Stimulated activated CD4-positive, alpha-beta T cell treated with anti-CD3 and anti-CD28 coated beads, Interleukin-12 subunit alpha, Interleukin-12 subunit beta, amount 100 ng/mL, for 48 hours (primary cell): ENCODE data around the gene LIPK.
"Not testable (repeated sequence)": the region's sequence is repeated elsewhere in the genome, so short reads cannot be mapped to it uniquely, and the experiment has no call there.

ENCODE experiments used
- DNase-seq, 3 donors: peaks; one replicate each; pipeline ENCODE4 v3.0.0-alpha.2; 2020; ENCODE audit warnings: low read depth in 2 of 3, low spot score in 1 of 3

LIPK gene

GRCh38 chr10:88705958-88706357 lies at the start of gene LIPK:
Gene LIPK, plus strand, starts transcription at chr10:88706249. Its CDS starts 18,295 bp downstream, at chr10:88724544.
- DNase-seq = no peak

- DNase-seq = no peak
These were observed 48.1 kb upstream of the LIPK start for GRCh38 chr10:88657901-88658300.

GRCh38 chr10:88659725-88660597 lies 46.1 kb upstream of the LIPK start:
- DNase-seq = no peak

GRCh38 chr10:88660598-88660884 lies 45.5 kb upstream of the LIPK start:
- no peak for DNase-seq

- DNase-seq = no peak
These were observed 45.0 kb upstream of the LIPK start for GRCh38 chr10:88661018-88661417.

- DNase-seq = no peak
These were observed 44.5 kb upstream of the LIPK start for GRCh38 chr10:88661577-88661976.

- not testable (repeated sequence) for DNase-seq
These were observed 42.9 kb upstream of the LIPK start for GRCh38 chr10:88663153-88663552.

- DNase-seq = no peak
These were observed 41.9 kb upstream of the LIPK start, which contains the start of gene LIPF for GRCh38 chr10:88664142-88664541. Gene LIPF, plus strand, starts transcription at chr10:88664442. Its CDS starts 2,856 bp downstream, at chr10:88667298.

- DNase-seq = no peak
These were observed 37.6 kb upstream of the LIPK start for GRCh38 chr10:88668465-88668864.

- peak in 2 of 3 donors; percentile 1 to 14 for DNase-seq
These were observed 35.6 kb upstream of the LIPK start for GRCh38 chr10:88670497-88670896.

- DNase-seq = no peak
These were observed 34.0 kb upstream of the LIPK start for GRCh38 chr10:88672041-88672440.

GRCh38 chr10:88676283-88677060 lies 29.6 kb upstream of the LIPK start:
- DNase-seq = no peak

- no peak for DNase-seq
These were observed 25.1 kb upstream of the LIPK start for GRCh38 chr10:88680958-88681357.

- no peak for DNase-seq
These were observed 23.6 kb upstream of the LIPK start for GRCh38 chr10:88682491-88682890.

- no peak for DNase-seq
These were observed 18.1 kb upstream of the LIPK start for GRCh38 chr10:88687853-88688467.

GRCh38 chr10:88689366-88689765 lies 16.7 kb upstream of the LIPK start:
- no peak for DNase-seq

- DNase-seq = no peak
These were observed 12.5 kb upstream of the LIPK start for GRCh38 chr10:88693392-88694020.

- no peak for DNase-seq
These were observed 3.0 kb upstream of the LIPK start for GRCh38 chr10:88702848-88703597.

GRCh38 chr10:88707429-88708155 lies 1.5 kb downstream of the LIPK start:
- DNase-seq = peak in 1 of 3 donors; percentile 15

- DNase-seq = not testable (repeated sequence)
These were observed 3.3 kb downstream of the LIPK start for GRCh38 chr10:88709361-88709760.
